ENCODE measurements around the gene CFAP61.

The CFAP61 gene

DNA sequence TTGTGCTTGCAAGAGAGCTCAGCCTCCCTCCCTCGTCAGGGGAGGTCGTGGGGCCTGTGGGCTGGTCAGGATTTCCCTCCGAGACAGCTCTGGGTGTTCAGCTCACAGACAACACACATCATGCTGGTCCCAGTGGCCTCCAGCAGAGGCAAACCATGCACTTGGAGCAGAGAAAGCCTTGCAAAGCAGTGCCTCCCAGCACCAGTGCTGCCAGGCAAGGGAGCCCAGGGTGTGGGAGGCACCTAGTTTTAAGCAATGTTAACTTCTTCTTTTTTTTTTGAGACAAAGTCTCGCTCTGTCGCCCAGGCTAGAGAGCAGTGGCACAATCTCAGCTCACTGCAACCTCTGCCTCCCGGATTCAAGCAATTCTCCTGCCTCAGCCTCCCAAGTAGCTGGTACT, 281.5 kb downstream of the CFAP61 start:
- no peak for DNase-seq (ENCODE audit: extremely low read depth, low read depth)
- TF ChIP-seq, protein P1, sequence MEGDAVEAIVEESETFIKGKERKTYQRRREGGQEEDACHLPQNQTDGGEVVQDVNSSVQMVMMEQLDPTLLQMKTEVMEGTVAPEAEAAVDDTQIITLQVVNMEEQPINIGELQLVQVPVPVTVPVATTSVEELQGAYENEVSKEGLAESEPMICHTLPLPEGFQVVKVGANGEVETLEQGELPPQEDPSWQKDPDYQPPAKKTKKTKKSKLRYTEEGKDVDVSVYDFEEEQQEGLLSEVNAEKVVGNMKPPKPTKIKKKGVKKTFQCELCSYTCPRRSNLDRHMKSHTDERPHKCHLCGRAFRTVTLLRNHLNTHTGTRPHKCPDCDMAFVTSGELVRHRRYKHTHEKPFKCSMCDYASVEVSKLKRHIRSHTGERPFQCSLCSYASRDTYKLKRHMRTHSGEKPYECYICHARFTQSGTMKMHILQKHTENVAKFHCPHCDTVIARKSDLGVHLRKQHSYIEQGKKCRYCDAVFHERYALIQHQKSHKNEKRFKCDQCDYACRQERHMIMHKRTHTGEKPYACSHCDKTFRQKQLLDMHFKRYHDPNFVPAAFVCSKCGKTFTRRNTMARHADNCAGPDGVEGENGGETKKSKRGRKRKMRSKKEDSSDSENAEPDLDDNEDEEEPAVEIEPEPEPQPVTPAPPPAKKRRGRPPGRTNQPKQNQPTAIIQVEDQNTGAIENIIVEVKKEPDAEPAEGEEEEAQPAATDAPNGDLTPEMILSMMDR (IDR thresholded peaks at IDR 0.05; ENCODE audit: low read depth, low read length) = no peak

DNA sequence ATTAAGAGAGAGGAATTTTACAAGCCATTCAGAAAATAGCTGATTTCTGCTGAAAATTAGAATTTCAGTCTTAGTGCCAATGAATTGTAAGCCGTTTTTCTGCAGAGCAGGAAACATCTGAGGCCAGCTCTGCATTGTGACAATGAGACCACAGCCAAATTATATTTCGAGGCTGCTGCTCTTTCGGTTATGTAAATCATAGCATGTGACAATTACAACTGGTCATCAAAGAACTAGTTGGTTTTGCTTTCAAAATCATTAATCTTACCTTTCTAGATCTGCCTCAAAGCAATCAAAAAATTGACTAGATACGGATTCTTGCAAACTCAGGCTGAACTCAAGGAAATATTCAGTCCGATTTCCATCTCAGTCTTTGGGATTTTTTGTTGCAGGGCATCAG, 282.2 kb downstream of the CFAP61 start:
- TF ChIP-seq, protein P1 (IDR thresholded peaks at IDR 0.05; ENCODE audit: low read depth, low read length) = no peak
- no peak for DNase-seq (ENCODE audit: extremely low read depth, low read depth)

DNA sequence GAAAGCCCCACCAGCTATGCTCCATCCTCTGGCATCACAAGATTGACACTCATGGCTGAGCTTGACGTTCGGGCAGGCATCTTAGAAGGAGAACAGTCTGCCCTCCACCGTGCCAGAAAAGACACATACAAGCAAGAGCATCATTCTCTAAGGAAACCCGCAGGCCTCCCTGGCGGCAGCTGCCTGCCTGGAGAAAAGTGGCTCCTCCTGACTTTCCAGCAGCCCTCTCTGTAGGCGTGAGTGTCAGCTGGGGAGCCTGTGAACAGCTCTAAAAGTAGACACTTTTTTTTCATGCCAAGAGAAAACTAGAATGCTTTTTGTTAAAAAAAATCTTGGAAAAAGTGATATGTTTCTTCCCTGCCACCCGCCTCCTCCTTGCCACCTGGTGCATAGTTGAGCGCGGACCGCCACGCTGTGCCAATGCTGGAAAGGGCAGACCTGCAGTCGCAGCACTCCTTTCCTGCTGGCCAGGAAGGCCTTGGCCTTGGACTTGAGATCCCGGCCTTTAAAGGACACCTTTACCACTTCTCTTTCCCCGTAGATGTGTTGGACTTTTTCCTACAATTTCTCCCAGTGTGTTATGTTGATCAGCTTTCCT, 285.9 kb downstream of the CFAP61 start:
- no peak for DNase-seq (ENCODE audit: extremely low read depth, low read depth)
- TF ChIP-seq, protein P1 (IDR thresholded peaks at IDR 0.05; ENCODE audit: low read depth, low read length) = no peak

- TF ChIP-seq, protein P1 (IDR thresholded peaks at IDR 0.05; ENCODE audit: low read depth, low read length) = no peak
These were observed 288.1 kb downstream of the CFAP61 start for GRCh38 chr20:20340443-20340842.

DNA sequence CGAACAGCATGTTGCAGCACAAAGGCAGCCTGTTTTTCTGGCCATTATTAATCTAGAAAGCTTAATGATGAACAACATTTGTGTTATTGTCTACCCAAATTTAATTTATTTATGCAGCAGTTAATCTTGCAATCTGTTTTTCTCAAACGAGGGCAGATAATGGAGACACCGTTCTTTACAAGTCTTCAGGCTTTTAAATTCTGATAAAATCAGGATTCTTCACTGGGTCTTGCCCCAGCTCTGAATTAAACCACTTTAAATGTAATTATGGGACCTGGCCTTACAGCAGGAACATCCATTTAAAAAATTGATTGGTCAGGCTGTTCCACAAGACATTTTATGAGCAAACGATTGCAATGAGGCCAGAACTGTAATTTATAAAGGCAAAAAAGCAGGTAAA, 289.0 kb downstream of the CFAP61 start:
- TF ChIP-seq, protein P1 (IDR thresholded peaks at IDR 0.05; ENCODE audit: low read depth, low read length) = no peak

More at GRCh38 chr20:20340443-20340842, 288.1 kb downstream of the CFAP61 start:
- no peak for DNase-seq (ENCODE audit: extremely low read depth, low read depth)

DNA sequence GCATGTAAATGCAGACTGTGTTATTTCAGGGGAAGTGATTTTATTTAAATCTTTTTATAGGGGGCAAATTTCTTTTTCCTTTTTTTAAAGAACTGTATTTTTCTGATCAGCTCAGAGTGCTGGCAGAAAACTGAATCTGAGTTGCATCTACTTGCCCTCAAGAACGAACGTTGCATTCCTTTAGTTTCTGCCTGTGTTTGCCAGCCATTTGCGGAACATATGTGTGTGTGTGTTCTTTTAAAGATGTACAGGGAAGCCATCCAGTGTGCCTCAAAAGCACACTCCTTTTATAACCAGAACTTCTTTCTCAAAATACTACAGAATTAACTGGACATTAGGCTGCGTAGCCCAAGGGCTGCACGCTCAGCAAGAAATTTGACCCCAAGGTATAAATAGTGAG, 289.7 kb downstream of the CFAP61 start:
- TF ChIP-seq, protein P1 (IDR thresholded peaks at IDR 0.05; ENCODE audit: low read depth, low read length) = no peak
- no peak for DNase-seq (ENCODE audit: extremely low read depth, low read depth)

More for the DNA sequence above, 289.0 kb downstream of the CFAP61 start:
- DNase-seq (ENCODE audit: extremely low read depth, low read depth) = no peak

GRCh38 chr20:20343932-20344331, 291.6 kb downstream of the CFAP61 start:
- DNase-seq (ENCODE audit: extremely low read depth, low read depth) = no peak
- TF ChIP-seq, protein P1 (IDR thresholded peaks at IDR 0.05; ENCODE audit: low read depth, low read length) = no peak
